GM21423 (cell line): ENCODE measurements around the gene GPR135.
"Not testable (repeated sequence)": the region's sequence is repeated elsewhere in the genome, so short reads cannot be mapped to it uniquely, and the experiment has no call there.

Experiments used
- ATAC-seq: cut with Tn5 transposase; IDR thresholded peaks from one replicate; pipeline ENCODE4 v1.9.1; 2021; ENCODE audit warnings: mild to moderate bottlenecking, moderate library complexity; ENCODE audit not compliant: unreplicated experiment

Gene GPR135

DNA sequence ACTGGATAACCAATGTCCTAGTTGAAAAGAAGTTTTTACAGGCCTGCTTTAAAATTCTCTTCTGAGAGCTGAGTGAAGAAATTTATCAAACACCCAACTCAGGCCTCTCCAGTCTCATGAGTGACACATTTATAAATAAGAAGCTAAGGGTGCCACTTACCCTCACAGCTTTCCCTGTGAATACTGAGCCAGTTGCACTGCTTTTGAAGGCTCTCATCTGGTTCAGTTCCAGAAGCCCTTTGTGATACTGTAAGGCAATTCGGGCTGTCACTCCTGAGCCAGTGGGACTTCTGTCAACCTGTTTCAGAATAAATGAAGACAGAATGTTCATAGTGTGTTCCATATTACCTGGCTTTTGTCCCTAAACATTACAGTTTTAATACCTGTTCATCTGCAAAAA lies 10.5 kb upstream of the GPR135 start:
- no peak for ATAC-seq

GRCh38 chr14:59474172-59474571 lies 9.0 kb upstream of the GPR135 start:
- no peak for ATAC-seq

DNA sequence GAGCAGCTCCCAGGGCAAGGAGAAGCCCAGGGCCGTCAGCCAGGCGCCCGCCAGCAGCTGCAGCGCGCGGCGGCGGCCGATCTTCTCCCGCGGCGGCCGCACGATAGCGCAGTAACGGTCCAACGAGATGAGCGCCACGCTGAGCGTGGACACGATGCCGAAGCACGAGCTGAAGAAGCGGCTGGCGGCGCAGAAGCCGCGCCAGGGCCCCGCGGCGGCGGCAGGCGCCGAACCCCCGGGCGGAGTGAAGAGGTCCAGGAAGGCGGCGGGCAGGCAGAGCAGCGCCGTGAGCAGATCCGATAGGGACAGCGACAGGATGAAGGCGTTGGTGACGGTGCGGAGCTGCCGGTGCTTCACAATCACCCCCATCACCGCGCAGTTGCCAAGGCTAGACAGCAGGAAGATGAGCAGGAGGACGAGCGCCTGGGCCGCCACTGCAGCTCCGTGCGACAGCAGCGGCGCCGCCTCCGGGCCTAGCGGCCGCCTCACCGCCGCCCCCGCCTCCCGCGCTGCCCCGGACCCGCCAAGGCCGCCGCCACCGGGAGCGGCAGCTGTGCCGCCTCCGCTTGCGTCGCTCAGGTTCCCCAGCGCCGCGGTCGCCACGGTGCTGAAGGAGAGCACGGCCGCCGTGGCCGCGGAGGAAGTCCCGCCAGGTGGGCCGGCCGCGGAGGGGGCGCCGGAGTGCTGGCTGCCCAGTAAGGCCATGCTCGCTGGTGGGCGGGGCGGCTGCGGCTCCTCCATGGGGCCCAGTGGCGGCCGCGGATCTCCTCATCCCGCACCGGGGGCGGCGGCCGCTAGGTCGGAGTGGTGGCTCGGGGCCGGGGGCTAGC lies 479 bp downstream of the GPR135 start:
- peak; percentile 73 for ATAC-seq

GRCh38 chr14:59463787-59464485 lies 1.2 kb downstream of the GPR135 start:
- ATAC-seq: no peak

DNA sequence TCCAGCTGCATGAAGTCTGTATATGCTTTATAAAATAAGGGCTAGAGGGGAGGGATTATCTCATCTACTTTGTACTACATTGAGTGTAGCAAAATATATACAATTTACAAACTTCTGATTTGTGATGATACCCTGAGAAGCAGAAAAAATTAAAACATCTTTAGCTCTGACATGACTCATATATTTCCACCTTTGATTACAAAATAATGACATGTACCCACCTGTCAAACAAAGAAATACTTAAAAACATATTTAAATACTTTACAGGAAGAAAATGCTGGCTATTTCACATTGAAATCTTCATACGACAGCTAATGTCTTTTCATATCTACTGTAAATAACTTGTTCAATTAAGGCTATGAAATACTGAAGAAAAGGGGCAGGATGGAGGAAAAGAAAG lies 3.3 kb downstream of the GPR135 start:
- no peak for ATAC-seq

DNA sequence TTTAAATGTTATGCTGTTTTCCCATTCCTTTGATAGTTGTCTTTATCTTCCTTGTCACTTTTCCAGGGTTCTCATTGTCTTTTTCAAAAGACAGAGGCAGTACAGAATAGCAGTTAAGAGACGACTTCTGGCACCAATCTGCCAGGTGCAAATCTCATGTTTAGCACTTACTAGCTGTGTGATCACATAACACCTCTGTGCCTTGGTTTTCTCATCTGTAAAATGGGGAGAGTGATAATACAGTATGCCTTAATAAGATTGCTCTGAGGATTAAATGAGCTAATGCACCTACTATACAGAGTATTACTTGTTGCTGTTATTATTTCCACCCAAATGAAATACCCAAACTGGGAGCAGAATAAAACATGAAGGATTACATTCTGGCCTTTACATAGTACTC lies 4.8 kb downstream of the GPR135 start:
- no peak for ATAC-seq

DNA sequence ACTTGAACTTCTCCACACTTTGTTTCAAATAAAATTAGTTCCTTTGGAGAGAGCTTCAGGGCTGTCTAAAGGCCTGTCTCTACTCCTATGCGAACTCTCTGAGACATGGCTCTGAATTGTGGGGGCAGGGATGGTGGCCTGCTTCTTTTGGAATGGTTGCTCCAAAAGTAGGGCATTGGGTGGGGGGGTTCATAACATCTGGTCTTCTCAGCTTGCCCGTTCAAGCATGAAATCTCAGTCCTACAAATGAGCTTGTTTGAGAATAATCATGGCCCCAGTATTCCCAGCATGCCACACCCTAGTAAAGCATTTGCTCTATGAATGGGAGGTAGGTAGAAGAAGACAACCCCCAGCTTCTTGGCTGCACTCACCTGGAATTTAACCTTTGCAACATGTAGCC lies 6.7 kb downstream of the GPR135 start:
- ATAC-seq: no peak

DNA sequence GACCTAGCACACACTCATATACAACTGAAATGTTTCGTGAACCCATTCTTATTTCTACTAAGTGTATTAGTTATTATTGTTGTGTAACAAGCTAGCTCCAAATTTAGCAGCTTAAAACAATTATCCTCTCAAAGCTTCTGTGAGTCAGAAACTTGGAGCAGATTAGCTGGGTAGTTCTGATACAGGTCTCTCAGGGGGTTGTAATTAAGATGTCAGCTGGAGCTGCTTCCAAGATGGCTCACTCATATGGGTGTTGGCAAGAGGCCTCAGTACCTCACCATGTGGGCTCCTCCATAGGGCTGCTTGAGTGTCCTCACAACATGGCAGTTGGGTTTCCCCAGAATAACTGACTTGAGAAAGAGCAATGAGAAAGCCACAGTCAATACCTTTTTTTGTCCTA lies 9.8 kb downstream of the GPR135 start:
- no peak for ATAC-seq

DNA sequence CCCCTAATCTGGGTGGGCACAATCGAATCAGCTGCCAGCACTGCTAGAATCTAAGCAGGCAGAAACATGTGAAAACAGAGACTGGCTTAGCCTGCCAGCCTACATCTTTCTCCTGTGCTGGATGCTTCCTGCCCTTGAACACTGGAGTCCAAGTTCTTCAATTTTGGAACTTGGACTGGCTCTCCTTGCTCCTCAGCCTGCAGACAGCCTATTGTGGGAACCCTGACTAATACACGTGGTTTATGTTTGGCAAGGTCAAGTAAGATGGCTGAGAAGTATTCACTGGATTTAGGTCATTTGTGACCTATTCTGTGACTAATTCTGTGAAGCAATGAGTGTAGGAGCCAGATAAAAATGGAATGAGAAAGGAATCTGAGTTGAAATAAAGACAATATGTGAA lies 11.0 kb downstream of the GPR135 start:
- no peak for ATAC-seq

DNA sequence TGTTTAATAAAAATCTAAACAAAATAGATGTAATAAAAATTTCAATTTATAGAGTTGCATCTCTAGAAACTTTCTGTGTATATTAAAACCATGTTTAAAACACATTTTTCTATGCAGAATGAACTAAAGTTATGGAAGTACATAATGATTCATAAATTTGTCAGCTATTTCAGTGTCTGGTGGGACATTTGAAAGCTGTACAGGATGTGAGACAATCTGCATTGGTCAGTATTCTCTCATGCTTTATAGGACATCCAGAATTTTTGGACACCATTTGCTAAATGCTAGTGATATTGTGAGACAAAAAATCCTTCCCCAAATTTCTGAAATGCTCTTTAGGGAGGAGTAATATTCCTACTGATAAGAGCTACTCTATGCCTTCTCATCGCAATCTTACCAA lies 13.3 kb downstream of the GPR135 start:
- no peak for ATAC-seq

DNA sequence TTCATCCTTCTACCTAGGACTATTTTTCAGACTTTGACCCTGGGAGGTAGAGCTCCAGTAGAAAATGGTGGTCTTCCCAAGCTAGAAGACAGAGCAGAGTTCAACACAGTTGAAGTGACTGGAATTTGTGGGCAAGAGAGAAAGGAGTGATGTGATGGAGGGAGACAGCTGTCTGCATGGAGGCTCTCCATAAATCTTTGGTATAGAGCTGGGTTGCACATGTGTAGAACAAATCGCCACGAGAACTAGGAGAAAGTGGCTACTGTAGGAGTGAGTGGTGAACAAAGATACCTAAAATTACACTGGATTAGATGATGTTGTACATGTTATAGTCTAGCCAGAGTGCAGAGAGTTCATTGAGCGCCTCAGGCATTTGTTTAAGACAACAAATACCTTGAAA lies 14.5 kb downstream of the GPR135 start:
- no peak for ATAC-seq

DNA sequence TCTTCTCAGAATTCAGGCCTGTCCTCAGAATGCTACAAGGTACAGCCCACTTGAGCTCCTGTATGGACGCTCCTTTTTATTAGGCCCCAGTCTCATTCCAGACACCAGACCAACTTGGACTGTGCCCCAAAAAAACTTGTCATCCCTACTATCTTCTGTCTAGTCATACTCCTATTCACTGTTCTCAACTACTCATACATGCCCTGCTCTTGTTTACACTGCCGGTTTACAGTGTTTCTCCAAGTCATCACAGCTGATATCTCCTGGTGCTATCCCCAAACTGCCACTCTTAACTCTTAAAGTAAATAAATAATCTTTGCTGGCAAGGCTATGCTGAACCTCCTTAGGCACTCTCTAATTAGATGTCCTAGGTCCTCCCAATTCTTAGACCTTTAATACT lies 16.5 kb downstream of the GPR135 start:
- ATAC-seq: not testable (repeated sequence)

- ATAC-seq: no peak
Observed at GRCh38 chr14:59439256-59439965, 25.8 kb downstream of the GPR135 start.

- ATAC-seq: no peak
Observed at GRCh38 chr14:59438195-59438647, 27.0 kb downstream of the GPR135 start.

DNA sequence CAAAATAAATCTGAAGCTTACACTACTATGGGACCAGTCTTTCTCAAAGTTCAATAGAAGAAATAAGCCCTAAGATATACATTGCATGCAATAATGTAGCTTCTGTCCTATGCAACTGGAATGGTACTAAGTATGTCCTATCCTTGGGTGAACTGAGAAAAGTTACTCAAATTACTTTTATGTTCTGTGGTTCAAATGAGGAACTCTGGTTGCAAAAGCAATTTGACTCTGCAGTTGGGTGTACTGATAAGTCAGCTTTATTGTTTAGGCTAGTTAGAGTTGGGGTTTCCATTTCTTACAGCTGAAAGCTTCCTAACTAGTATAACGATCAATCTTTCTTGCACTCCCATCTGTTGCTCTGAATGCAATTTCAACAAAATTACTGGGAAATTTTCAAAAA lies 29.2 kb downstream of the GPR135 start:
- ATAC-seq: no peak

- ATAC-seq: no peak
Observed at GRCh38 chr14:59435101-59435500, 30.1 kb downstream of the GPR135 start.

DNA sequence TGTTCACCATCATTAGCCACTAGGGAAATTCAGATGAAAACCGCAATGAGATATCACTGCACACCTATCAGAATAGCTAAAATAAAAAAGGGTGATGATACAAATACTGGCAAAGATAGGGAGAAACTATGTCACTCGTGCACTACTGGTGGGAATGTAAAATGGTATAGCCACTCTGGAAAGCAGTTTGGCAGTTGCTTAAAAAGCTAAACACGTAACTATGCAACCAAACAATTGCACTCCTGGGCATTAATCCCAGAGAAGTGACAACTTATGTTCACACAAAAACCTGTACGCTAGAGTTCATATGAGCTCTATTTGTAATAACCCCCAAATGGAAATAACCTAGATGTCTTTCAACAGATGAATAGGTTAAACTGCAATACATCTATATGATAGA lies 35.4 kb downstream of the GPR135 start:
- no peak for ATAC-seq

- ATAC-seq: no peak
Observed at GRCh38 chr14:59428581-59429012, 36.6 kb downstream of the GPR135 start.

DNA sequence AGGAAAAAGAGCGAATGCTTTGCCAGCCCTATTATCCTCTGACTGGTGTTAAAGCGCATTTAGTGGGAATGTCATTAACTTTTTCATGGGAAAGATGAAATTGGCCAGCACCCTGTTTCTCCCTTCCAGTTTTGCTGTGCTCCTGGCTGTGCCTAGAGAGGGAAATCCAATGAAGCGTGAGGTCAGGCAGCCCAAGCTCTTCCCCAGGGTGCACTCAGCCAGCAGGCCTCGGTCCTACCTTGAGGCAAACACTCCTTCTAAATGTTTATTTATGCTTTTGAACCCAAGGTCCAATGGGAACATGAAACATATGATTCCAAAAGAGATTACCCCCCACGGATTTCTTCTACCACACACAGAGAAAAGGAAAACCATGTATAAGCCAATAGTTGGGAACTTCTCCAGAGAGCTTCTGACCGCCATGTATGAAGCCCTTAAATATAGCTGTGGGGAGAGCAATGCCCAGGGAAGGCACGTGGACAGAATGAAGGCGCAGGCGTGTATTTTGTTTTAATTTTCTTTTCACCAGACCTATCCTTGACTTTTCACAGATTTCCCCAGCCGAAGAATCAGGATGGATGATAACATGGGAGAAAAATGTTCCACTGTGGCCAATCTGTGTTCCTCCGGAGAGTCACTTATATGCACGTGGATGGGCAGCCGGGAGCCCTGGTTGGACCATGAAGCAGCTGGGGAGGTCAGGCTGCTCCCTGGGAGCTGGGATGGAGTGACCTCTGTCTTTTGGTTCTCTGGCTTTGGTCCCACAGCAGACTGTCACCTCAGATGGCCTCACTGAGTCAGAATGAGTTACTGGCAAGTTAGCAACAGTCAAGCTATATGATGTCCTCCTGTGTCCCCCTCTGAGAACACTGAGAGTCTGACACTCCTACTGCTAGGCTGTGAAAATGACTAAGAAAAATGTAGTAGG lies 37.3 kb downstream of the GPR135 start:
- ATAC-seq: no peak

DNA sequence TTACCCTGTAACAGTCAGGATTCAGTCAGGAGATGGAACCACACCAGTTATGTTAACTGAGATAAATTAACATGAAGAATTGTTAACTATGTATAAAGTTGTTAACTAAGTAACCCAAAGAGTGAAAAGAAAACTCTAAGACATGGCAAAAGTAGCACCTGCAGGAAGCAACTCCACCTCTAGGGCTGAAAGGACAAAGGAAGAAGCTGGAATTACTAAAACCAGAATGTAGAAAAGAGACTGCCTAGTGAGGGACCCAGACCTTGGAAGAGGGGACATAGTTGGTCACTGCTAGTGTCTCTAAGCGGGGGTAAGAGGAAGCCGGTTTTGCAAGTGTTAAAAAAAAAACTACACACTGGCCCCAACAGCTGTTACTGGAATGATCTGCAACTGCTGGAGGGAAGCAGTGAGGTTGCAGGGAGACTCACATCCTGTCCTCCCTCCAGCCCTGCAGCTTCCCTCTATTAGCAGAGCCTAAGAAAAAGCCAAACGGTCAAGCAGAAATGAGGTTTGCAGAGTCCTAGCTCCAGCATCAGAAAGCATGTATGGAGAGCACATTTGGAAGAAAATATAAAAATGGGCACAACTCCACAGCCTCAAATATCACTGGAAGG lies 39.8 kb downstream of the GPR135 start:
- ATAC-seq: no peak
